ENCODE results near the gene CIAO3.

Gene CIAO3

DNA sequence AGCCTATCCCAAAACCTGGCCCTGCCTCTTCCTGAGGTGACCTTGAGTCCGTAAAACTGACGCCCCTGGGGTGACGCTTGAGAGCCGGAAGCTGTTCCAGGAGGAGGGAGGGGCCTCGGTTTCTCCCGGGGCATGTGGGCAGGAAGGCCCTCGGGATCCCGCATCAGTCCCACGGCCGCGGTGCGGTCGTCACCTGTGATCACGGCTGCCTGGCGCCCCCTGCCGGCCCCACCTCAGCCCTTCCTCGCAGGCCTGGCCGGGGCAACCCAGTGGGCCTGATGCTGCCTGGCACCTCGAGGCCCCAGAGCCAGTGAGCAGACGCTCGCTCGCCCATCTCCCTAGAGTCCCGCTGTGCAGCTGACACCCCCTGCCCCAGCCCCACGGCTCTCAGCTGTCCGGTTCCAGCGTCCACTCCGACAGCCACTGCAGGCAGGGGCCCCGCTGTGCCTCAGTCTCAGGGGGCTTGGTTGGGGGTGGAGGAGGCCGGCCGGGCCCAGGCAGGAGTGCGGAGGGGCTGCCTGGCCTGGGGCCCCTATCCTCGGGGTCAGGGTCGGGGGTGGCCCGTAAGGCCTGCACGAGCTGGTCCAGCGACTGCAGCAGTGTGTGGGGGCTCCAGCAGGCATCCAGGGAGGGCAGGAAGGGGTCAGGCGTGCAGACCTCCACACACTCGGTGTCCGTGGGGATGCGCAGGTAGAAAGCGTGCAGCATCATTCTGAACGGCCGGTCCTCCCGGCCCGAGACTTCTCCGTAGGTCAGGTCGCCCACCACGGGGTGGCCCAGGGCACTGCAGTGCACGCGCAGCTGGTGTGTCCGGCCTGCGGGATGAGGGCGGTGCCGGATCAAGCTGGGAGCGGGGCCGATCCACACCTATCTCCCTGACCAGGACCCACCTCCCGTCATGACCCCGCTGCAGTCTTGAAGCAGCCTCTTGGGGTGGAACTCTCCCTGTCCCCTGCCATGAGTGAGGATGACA is 45.1 kb upstream of the CIAO3 start:
- H3K4me1 ChIP-seq, result peaks cover 34 to 72% (median 60%) of the 10 kb centered on the region in 10 experiments
- no peak overlapping the region for H3K27ac ChIP-seq
- no peak overlapping the region for H3K4me3 ChIP-seq
- peak overlapping the region in 9 of 11 experiments; percentile 15 to 96 (median 92); a peak in 11 of 22 replicates for H3K9ac ChIP-seq
- peaks cover 10 to 46% (median 32%) of the 10 kb centered on the region in 11 experiments; a peak in 20 of 22 replicates for H3K36me3 ChIP-seq
- H4K20me1 ChIP-seq, result peaks cover 6 to 93% (median 69%) of the 10 kb centered on the region in 11 experiments; a peak in 21 of 22 replicates
- H3K9me3 ChIP-seq (replicated peaks in 1 of 11), result no peaks in the 10 kb centered on the region
- no peak for TF ChIP-seq Cebpa-rat (IDR thresholded peaks at IDR 0.05)
- peaks cover 0 to 11% (median 0%) of the 10 kb centered on the region in 11 experiments; a peak in 2 of 22 replicates for H3K27me3 ChIP-seq
- H3K4me2 ChIP-seq, result peak overlapping the region in 10 of 11 experiments; percentile 18 to 97 (median 54); a peak in 21 of 22 replicates

DNA sequence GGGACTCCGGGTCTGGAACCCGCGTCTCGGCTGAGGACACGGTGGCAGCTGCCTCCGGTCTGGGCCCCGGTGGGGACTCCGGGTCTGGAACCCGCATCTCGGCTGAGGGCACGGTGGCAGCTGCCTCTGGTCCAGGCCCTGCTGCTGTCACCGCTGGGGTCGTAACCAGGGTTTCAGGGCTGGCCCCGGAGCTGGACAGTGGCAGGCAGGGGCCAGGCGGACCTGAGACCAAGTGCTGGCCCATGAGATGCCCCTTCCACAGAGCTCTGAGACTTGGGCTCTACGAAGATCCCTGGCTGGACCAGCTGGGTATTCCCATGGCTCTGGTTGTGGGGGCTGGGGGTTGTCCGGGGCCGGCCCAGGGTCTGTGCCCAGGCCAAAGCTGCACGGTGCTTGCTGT is 43.6 kb upstream of the CIAO3 start:
- H3K4me2 ChIP-seq, result peak overlapping the region in 1 of 11 experiments; percentile 77; a peak in 1 of 22 replicates
- peaks cover 8 to 31% (median 22%) of the 10 kb centered on the region in 11 experiments; a peak in 19 of 22 replicates for H3K36me3 ChIP-seq
- peaks cover 6 to 89% (median 55%) of the 10 kb centered on the region in 11 experiments; a peak in 21 of 22 replicates for H4K20me1 ChIP-seq
- no peaks in the 10 kb centered on the region for H3K9me3 ChIP-seq (replicated peaks in 1 of 11)
- no peak for TF ChIP-seq Cebpa-rat (IDR thresholded peaks at IDR 0.05)
- peaks cover 30 to 62% (median 52%) of the 10 kb centered on the region in 10 experiments for H3K4me1 ChIP-seq
- H3K9ac ChIP-seq, result peak overlapping the region in 1 of 11 experiments; percentile 28; a peak in 1 of 22 replicates
- H3K27ac ChIP-seq, result no peak overlapping the region
- peaks cover 0 to 11% (median 0%) of the 10 kb centered on the region in 11 experiments; a peak in 2 of 22 replicates for H3K27me3 ChIP-seq
- no peak overlapping the region for H3K4me3 ChIP-seq

DNA sequence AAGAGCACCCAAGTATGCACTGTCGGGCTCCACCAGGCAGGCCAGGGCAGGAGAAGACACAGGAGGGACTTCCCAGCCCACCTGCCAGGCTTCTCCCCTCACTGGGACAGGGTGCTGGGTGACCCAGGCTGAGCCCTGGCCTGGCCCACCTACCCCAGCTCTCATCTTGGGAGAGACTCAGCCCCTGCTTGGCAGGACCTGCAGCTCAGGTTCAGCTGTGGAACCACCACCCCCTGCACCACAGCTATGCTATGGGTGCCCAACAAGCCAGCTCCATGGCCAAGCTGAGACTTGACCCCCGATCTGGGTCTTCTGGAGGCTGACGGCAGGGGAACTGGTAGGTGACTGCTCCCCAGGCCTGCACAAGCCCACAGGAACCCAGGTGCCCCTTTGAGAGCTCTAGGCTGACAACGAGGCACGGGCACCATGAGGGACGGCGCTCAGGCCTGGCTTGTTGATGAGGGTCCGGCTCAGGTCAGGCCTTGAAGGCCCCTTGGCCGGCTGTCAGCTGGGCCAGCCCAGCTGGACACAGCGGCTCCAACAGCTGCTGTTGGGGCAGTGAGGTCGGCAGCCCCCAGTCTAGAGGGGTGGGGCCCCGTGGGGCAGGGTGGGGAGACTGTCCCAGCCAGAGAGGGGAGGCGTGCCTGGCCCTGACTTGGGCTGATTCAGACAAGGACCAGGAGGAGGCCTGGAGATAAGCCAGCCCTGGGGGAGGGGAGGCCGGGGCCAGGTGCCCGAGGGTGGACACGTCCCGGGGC is 42.8 kb upstream of the CIAO3 start:
- Histone ChIP-seq H3K4me3 (no peak overlapping the region), H3K4me2 (peak overlapping the region in 9 of 11 experiments; percentile 29 to 77 (median 63); a peak in 16 of 22 replicates), H3K9ac (peak overlapping the region in 3 of 11 experiments; percentile 10 to 54 (median 38); a peak in 4 of 22 replicates), H3K27ac (no peak overlapping the region), H4K20me1 (peaks cover 6 to 80% (median 51%) of the 10 kb centered on the region in 11 experiments; a peak in 21 of 22 replicates), H3K4me1 (peaks cover 23 to 58% (median 50%) of the 10 kb centered on the region in 10 experiments), H3K9me3 (replicated peaks in 1 of 11) (no peaks in the 10 kb centered on the region), H3K27me3 (peaks cover 0 to 16% (median 0%) of the 10 kb centered on the region in 11 experiments; a peak in 2 of 22 replicates), H3K36me3 (peaks cover 8 to 31% (median 22%) of the 10 kb centered on the region in 11 experiments; a peak in 19 of 22 replicates)
- no peak for TF ChIP-seq Cebpa-rat (IDR thresholded peaks at IDR 0.05)

DNA sequence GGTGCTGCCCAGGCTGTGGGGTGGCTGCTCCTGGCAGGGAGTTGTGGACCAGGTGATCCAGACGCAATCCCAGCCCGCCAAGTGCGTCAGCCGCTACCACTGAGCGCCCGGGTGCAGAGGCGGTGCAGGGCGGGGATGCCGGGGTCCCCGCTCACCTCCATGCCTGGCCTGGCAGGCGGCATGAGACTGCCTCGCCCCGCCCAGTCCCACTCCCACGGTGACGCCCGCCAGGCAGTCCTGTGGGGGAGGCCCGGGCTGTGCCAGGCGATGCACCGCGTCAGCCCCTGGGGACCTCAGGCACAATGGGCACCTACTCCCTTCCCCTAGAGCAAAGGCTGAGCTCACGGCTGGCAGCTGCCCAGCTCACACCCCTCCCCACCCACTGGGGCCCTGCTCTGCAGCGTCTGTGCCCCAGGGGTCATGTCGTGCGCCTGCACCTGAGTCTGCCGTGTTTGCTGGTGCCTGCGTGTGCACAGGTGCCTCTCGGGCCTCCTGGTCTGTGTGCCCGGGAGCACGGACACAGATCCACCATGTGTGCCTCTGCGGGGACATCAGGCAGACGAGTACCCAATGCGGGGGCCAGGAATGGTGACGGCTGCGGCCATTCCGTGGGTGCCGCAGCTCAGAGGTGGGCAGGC is 42.1 kb upstream of the CIAO3 start:
- no peak overlapping the region for H3K4me3 ChIP-seq
- H3K36me3 ChIP-seq, result peaks cover 8 to 31% (median 22%) of the 10 kb centered on the region in 11 experiments; a peak in 19 of 22 replicates
- no peaks in the 10 kb centered on the region for H3K9me3 ChIP-seq (replicated peaks in 1 of 11)
- TF ChIP-seq Cebpa-rat (IDR thresholded peaks at IDR 0.05), result no peak
- peak overlapping the region in 9 of 11 experiments; percentile 29 to 77 (median 63); a peak in 17 of 22 replicates for H3K4me2 ChIP-seq
- H4K20me1 ChIP-seq, result peaks cover 6 to 79% (median 50%) of the 10 kb centered on the region in 11 experiments; a peak in 21 of 22 replicates
- no peak overlapping the region for H3K27ac ChIP-seq
- H3K4me1 ChIP-seq, result peaks cover 30 to 65% (median 57%) of the 10 kb centered on the region in 10 experiments
- peak overlapping the region in 4 of 11 experiments; percentile 10 to 54 (median 24); a peak in 5 of 22 replicates for H3K9ac ChIP-seq
- peaks cover 0 to 22% (median 0%) of the 10 kb centered on the region in 11 experiments; a peak in 4 of 22 replicates for H3K27me3 ChIP-seq

DNA sequence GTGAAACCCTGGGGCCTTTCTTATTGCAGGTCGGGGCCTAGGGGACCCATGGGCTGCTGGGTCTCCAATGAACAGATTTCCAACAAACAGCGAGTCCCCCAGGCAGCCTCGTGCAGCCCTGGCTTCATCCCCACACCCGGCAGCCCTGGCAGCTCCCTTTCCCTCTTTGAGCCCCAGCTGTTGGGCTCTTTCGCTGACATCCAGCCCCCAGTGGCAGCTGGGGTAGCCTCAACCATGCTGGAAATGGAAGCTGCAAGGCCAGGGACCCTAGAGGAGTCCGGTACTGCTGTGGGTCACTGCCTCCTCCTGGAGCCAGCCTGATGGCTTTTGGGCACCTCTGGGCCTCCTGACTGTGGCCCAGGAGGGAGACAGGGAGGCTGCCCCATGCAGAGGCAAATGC is 41.5 kb upstream of the CIAO3 start:
- TF ChIP-seq Cebpa-rat (IDR thresholded peaks at IDR 0.05), result no peak
- H3K4me1 ChIP-seq, result peaks cover 32 to 68% (median 58%) of the 10 kb centered on the region in 10 experiments

DNA sequence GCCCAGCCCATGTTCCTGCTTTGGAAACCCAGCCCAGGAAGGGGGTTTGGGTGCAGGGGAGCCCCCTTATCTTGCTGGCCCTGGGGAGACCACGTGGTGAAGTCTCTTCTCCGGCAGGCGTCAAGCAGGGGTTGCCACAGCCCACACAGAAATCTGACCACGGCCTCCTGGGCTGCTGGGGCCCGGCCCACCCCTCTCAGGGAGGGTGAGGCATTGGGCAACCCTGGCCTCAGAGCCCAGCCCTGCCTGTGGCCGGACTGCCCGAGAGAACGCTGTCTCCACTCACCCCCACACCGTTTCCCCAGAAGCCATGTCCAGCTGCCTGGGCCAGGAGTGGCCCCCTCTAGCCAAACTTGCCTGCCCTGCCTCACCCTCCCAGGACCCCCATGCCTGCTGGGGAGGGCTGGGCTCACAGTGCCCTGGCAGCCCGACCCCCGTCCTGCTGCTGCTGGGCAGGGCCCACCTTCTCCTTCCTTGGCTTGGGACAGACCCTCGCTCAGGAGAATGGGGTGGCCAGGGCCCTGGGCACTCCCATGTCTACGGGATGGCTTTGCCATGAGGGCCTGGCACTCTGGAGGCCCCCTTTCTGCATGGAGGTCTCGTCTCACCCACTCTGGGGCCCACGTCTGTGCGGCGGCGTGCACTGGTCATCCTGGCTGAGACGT is 40.7 kb upstream of the CIAO3 start:
- peaks cover 7 to 22% (median 13%) of the 10 kb centered on the region in 11 experiments; a peak in 19 of 22 replicates for H3K36me3 ChIP-seq

More for the DNA sequence above, 41.5 kb upstream of the CIAO3 start:
- peak overlapping the region in 1 of 11 experiments; percentile 54; a peak in 1 of 22 replicates for H3K9ac ChIP-seq
- no peak overlapping the region for H3K27ac ChIP-seq
- peaks cover 6 to 73% (median 44%) of the 10 kb centered on the region in 11 experiments; a peak in 21 of 22 replicates for H4K20me1 ChIP-seq
- no peak overlapping the region for H3K4me3 ChIP-seq
- peaks cover 8 to 30% (median 21%) of the 10 kb centered on the region in 11 experiments; a peak in 19 of 22 replicates for H3K36me3 ChIP-seq
- H3K27me3 ChIP-seq, result peaks cover 0 to 23% (median 0%) of the 10 kb centered on the region in 11 experiments; a peak in 4 of 22 replicates
- peak overlapping the region in 7 of 11 experiments; percentile 61 to 77 (median 65); a peak in 12 of 22 replicates for H3K4me2 ChIP-seq
- no peaks in the 10 kb centered on the region for H3K9me3 ChIP-seq (replicated peaks in 1 of 11)

DNA sequence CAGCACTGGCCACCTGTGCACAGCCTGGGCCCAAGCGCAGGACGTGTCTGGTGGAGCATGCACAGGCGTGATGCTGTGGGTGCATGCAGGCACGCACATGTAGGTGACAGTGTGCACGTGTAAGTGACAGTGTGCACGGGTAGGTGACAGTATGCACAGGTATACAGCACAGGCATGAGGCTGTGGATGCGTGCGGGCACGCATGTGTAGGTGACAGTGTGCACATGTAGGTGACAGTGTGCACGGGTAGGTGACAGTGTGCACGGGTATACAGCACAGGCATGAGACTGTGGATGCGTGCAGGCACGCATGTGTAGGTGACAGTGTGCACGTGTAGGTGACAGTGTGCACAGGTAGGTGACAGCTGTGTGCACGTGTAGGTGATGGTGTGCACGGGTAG is 39.5 kb upstream of the CIAO3 start:
- H3K27me3 ChIP-seq, result peaks cover 0 to 23% (median 0%) of the 10 kb centered on the region in 11 experiments; a peak in 4 of 22 replicates
- H3K36me3 ChIP-seq, result peaks cover 0 to 11% (median 5%) of the 10 kb centered on the region in 11 experiments; a peak in 7 of 22 replicates
- peaks cover 4 to 53% (median 24%) of the 10 kb centered on the region in 11 experiments; a peak in 20 of 22 replicates for H4K20me1 ChIP-seq
- no peak overlapping the region for H3K27ac ChIP-seq
- H3K9ac ChIP-seq, result no peak overlapping the region
- no peaks in the 10 kb centered on the region for H3K9me3 ChIP-seq (replicated peaks in 1 of 11)
- TF ChIP-seq Cebpa-rat (IDR thresholded peaks at IDR 0.05), result no peak
- H3K4me1 ChIP-seq, result peaks cover 19 to 69% (median 53%) of the 10 kb centered on the region in 10 experiments
- no peak overlapping the region for H3K4me2 ChIP-seq
- H3K4me3 ChIP-seq, result no peak overlapping the region

More for the DNA sequence above, 40.7 kb upstream of the CIAO3 start:
- Histone ChIP-seq H3K9ac (no peak overlapping the region; a peak in 1 of 22 replicates), H3K4me2 (0 out of 22 replicates have a peak overlapping the region, but pooled peaks of 1 of the 11 experiments have one; percentile 22), H3K9me3 (replicated peaks in 1 of 11) (no peaks in the 10 kb centered on the region), H3K27ac (no peak overlapping the region), H3K4me1 (peaks cover 26 to 68% (median 60%) of the 10 kb centered on the region in 10 experiments), H3K4me3 (no peak overlapping the region), H3K27me3 (peaks cover 0 to 23% (median 0%) of the 10 kb centered on the region in 11 experiments; a peak in 4 of 22 replicates), H4K20me1 (peaks cover 6 to 65% (median 36%) of the 10 kb centered on the region in 11 experiments; a peak in 21 of 22 replicates)
- TF ChIP-seq Cebpa-rat (IDR thresholded peaks at IDR 0.05), result no peak
